NCI-H1092 treated with DMSO at 0.1 percent for 48 hours (cell line): Measurements from ENCODE around the gene IL1RAPL1.

Source experiments
- DNase-seq: peaks from one replicate; lab custom pipeline; 2025; lab: John Stamatoyannopoulos, UW

Gene IL1RAPL1

DNA sequence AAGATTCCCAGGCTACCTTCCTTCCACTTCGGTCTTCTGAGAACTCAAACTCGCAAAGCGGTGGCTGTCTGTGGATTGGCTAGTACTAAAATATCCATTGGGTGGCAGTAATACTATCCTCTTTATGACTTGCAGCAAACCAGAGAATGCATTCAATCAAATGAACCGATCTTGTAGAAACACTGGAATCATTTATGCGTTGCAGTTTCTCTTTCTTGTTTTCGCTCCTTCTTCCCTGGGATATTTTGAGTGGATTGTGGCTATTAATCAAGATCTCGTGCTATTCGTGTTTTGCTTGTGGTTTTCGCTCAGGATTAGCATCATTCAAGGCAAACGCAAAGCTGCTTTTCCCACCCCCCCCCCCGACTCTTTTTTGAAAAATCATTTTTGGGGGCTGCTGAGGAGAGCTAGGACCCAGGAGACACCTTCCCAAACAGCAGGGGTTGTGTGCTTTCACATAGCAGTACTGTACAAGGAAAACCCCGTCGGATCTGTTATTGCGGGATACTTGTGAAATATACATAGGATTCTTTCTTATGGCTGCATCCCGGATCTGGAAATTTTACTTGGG, at the start of gene IL1RAPL1:
Gene IL1RAPL1 (plus strand): TSS at position 466 of the 571 bp plus-strand sequence.
- no peak for DNase-seq

DNA sequence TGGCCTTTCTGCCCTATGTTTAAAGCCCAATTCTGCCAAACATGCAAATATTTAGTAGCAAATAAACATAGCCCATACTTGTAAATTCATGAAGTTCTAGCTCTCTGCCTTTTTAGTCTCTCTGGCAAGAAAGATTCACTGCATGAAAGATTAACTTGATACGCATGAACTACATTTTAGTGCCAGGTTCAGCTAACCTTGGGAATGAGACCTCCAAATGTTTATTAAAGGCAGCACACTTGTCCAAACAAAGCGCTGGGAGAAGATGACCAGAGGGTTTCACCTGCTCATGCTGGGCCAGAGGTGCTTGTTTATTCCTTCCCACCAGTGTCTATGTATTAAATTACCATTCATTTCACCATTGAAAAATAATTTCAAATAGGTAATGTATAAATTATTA, 44.5 kb upstream of the IL1RAPL1 start:
- DNase-seq, result no peak

DNA sequence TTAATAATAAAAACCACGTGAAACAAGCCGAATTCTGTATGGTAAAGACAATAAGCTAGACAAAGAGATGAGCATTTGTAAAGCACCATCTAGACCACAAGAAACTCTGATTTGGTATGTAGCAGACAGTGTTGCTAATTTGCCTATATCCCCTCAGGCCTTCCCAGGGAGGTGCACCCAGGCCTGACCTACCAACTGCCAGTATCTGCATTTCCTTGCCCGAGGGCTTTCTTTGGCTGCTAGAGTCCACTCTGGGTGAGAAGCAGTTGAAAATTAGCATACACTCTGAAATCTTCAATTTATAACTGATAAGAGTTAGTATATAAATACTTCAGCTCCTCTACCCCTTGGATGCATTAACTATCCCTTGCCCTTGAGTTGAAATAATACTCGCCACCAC, 37.4 kb upstream of the IL1RAPL1 start:
- no peak for DNase-seq

DNA sequence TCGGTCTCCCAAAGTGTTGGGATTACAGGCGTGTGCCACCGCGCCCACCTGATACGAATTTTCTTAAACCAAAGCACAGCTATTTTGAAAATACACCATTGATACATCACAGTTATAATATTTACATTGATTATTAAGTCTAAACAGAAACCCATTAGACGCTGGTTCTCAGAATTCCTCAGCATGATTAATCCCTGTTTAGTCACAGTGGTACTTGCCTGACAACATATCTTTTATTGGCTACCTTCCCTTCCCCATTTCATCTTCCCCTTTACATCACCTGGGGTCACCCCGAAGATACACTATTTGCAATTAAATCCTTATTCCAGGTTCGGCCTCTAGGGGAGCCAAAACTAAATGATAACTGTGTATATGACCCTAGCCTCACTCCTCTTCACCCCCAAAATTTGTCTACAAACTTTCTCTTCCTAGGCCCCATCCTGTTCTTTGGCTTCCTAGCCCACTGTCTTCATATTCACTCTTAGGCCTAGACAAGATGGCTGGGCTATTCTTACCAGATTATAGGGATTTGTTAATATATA, 36.8 kb upstream of the IL1RAPL1 start:
- no peak for DNase-seq

DNA sequence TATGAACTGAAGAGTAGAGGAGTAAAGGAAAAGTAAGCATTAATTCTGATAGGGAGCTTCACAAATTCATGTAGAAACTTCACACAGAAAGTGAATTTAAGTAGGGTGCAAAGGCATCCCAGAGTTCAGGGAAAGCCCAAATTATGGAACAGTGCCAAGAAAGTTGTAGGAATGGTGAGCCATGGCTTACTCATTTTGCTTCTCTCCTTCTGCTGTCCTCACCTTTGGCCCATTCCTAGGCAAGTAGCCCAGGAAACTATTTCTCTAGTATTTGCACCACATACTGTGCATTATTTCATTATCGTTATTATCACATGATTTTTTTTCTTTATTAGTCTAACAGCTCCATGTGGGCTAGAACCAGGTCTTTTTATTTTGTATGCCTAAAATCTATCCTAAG, 34.9 kb upstream of the IL1RAPL1 start:
- DNase-seq, result no peak

DNA sequence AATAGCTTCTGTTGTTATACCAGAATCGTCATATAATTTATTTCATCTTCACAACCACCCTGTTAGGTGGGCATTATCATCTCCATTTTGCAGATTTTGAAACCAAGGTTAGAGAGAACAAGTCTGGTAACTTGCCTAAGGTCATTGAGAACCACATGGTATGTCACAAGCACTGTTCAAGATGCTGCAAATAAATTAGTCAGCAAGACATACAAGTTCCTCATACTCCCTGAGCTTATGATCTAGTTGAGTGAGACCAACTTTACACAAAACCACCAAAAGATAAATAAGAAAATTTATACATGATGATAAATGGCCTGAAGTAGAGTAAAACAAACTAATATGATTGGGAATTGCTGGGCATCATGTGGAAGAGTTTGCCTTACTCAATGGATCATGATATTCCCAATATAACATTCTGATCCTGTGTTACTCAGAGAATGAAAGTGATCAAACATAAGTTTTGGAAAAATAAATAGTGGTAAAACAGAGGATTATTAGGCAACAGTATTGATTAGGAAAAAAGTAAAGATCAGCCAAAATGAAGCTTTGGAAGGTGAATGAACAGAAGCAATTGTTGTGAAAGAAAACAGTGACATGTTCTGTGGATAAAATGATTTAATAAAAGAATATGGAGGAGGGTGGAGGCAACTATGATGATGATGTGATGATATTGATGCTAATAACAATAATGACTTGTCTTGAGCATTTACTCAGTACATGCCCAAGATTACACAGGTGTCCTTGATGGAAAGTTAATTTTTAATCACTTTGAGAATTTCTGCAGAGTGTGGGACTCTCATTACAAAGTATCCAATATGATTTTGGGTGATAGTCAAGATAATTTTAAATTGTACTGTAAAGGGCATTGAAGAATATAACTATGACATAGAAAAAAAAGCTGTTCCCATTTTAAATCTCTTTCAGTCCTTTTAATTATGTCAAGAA, 34.1 kb upstream of the IL1RAPL1 start:
- no peak for DNase-seq

DNA sequence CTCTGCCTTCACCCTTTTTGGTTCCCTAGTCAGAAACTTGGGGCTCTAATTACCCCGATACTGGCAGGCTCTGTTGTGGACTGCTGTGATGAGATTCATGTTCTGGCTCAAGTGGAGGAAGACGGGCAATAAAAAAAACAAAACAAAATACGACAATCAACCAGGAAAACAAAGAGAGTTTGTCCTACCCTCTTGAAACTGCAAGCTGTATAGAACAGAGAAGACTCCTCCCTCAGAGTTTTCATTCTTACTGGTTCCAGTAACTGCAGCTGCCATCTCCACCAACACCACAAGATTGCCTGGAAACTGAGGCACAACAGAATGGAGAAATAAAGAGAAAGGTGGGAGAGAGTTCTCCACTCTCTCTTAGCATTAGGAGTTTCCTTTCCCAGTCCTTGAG, 11.1 kb upstream of the IL1RAPL1 start:
- no peak for DNase-seq

DNA sequence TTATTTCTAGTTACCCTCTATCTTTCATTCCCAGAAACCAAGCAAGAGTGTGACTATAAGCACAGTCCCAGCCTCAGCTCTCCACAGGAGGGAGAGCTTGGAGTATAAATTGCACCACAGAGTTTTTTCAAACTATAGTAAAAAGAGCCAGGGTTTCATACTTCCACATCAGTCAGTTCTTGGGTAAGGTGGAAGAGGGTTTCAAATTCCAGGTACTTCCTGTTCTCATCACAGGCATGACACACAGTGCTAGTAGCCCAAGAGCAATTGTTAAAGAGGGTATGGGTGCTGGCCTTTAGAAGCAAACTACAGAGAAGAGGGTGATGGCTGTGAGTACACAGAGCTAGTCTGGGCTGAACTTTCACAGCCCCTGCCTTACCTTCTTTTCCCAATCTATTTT, 5.7 kb upstream of the IL1RAPL1 start:
- DNase-seq, result no peak

DNA sequence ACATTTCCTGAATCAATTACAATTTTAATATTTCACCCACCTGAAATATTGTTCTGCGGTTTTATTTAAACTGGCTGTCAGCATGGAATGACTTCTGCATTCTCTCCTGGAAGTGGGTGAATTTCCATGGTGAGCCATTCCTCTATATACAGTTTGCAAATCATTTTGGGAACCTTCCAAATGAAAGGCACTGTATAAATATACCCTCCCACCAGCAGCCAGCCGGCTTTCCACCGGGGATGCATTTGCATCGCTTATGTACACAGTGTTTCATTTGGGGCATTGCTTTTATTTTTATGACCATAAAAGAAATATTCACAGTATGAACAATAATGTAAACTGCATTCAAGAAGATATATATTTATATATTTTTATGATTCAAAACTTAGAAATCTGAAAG, 4.7 kb upstream of the IL1RAPL1 start:
- DNase-seq, result no peak

DNA sequence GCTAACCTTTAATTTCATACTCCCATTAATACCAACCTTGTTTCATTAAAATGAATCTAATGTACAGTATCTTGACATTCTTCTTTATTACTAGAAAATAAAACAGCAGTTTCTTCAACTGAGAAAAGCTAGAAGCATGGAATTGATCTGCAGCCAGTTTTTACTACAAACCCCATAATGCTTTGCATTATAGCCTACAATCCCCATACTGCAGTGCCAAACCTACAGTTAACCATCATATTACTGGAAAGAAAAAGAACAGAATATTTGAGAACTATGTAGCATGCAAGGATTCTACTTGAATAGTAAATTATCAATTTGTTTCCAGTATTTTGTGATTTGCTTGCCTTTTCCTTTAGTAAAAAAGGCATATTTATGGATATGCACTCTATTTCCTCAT, 3.2 kb upstream of the IL1RAPL1 start:
- no peak for DNase-seq

DNA sequence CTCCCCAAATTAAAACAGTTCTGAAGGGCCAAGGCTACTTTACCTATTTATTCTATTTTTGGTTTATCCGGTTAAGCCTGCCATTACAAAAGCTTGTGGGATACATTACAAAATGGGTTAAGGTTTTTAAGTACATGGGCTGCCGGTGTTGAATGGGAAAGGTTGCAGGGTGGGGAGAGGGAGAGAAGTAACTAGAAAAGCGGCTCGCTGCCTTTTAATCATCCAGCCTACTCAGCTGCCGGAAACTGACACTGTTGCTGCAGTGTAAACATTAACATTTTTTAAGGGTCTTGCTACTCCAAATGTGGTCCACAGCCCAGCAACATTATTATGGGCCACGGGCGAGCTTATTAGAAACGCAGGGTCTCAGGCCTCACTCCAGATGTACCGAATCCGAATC, 1.5 kb upstream of the IL1RAPL1 start:
- DNase-seq, result no peak

DNA sequence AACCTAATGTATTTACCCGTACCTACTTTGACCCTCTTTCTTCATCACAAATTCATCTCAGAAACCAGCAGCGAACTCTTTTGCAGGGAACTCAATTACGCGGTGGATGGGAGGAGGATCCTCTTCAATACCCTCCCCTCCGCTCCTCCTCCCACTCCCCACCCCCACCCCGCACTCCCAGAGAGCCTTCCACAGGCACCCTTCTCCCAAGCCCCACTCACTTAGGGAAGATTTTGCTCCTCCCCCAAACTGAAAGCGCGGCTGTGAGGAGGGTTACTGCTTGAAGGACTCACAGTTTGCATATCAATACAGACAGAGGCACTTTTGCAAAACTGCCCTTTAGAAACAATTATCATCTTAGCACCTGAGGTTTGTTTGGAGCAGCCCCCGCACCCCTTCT, 960 bp upstream of the IL1RAPL1 start:
- DNase-seq, result no peak

DNA sequence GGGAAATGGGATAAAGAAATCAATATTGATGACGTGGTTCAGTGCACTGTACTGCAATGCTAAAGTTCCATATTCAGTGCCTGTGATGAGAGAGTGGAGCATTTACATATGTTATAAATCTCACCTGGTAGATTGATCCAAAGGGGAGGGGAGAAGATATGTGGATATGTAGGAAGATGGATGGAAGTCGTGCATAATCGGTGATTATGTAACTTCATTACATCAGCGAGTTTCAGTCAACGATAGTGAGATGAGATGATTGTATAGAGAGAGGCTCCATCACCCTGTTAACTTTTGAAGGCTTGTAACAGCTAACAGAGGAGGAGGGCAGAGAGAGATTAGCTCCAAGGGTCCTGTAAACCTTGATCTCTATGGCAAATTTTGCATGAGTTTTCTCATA, 1.8 kb downstream of the IL1RAPL1 start:
- no peak for DNase-seq

DNA sequence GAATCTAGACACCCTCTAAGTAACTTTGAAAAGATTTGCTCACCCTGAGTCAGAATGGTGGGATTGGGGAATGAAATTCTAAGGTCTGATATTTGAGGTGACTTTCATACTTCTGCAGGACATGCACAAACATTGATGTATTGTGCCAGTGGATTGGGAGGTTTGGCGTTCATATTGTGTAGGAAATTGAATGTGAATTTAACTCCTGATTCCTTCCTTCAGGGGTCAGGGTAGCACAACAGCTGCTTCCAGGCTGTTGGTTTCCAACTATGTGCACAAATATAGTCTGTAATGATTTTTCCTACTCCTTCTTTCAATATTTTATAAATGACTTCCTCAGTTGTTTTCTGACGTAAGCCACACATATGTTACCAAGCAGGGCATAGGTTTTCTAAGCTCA, 3.1 kb downstream of the IL1RAPL1 start:
- no peak for DNase-seq

DNA sequence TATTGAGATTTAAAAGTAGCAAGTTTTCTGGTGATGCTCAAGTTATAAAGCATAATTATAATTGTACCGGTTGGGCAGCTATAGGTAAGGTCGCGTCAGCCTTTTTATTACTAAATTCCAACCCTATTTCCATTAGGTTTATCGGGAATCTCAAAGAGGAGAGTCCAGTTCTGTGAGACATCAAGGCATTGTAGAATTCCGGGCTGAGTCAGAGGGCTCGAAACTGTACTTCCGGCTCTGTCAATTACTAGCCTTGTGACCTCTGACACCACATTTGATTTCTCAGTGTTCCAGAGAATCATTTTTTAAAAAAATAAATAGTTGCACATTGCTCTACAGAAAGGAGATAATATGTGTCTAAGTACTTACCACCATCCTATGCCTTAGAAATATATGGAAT, 4.3 kb downstream of the IL1RAPL1 start:
- DNase-seq, result no peak

DNA sequence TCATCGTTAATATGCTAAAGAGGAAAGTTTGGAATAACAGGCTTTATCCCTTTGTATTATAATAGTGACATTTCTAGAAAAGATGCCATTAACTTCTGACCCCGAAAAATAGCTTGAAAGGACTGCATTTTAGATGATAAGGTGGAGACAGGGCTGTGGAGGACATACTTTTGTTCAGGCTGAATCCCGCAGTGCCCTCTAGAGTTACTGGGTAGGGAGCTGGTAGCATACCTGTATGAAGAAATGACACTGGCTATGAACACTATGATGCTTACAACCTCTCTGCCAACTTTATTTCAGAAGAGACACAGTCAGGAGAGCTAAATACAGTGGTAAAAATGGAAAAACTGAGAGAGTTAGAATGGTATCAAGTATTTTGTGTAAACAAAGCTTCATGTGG, 8.1 kb downstream of the IL1RAPL1 start:
- no peak for DNase-seq

DNA sequence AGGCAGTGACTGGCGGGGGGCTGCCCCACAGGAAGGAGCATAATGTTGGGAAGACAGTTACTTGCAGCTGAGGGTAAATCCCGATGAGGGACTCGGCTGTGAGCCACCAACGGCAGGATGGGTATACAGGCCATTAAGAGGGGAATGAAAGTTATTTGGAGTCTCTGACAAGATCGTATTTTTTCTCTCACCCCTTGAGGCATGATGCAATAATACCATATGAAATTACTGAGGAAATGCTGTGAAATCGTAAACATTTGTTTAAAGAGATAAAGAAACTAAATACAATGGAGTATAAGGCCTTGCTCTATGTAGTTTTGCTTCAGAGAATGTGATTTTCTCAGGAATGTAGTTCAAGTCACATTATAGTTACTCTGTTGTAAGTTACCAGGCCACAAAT, 12.7 kb downstream of the IL1RAPL1 start:
- no peak for DNase-seq

DNA sequence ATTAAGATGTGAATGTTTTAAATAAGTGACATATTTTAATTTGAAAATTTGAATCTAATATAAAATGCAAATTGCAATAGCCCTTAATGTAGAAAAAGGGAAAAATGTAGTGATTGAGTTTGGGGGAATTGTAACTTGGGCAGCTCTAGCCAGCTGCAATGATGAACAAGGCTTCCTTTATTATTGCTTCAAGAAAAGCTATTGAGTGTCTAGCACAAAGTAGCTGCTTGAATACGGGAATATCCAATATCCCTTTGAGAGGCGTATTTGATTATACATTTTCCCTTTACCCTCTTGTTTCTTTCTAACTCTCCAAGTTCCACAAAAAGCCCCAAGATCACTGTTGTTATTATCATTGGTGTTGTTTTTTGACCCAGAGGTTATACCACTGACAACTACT, 21.8 kb downstream of the IL1RAPL1 start:
- no peak for DNase-seq

DNA sequence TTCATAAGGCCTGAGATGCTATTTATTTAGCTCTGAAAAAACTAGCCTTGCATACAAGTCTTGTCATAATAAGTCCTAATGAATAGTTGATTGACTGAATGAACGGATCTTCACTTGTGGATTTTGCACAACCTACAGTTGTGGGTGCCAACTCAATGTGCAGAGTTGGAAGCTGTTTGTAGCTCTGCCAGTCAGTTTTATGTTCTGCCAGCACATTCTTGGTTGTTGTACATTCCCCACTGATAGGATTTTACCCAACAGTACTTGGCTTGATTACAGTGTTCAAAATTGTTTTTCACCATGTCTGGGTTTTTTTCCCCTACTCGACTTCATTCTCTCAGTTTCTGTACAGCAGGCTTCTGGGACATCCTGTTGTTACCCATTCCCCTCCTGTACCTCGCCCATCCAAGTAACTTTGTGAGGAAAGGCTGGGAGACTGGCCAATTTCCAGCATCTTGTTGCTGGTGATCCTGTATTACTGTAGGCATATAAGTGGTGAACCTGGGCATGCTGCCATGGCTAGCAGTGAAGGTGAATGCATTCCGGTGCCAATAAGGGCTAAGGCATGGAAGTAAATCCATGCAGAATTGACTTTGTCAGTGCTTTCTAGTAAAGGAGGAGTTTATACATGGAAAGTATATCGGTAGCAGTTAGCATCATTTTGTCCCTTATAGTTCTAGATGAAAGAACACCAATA, 22.8 kb downstream of the IL1RAPL1 start:
- DNase-seq, result no peak

DNA sequence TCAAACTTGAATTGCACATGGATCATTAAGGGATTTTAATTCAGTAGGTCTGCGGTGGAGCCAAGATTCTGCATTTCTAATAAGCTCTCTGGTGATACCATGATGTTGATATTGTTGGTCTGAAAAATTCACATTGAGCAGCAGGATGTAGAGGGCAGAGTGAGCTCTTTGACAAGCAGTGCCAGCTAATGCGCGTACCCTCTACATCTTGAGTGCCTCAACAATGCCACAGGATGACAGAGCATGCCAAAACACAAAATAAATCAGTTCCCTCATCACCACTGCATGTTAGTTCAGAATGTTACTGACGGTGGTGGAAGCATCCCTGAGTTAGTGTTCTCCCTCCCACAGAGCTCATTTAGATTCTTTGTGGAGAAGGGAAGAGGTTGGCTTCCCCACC, 23.5 kb downstream of the IL1RAPL1 start:
- no peak for DNase-seq

DNA sequence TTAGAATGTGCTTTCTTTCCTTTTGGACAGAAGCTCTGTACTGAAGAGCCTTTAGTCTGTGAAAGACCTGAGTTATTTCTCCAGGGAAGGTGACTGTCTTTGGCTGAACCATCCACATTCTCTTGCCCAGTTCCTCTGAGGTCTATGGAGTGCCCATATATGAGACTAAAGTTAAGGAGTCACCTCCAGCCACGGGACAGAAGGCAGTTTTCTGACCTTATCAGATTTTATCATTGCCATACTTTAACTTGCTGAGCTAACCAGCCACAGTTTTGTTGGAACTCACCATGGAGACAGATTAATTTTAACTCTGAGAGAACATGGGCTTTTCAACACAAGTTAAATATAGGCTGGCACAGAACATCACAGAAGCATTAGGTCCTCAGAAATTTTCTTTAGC, 26.3 kb downstream of the IL1RAPL1 start:
- DNase-seq, result no peak

DNA sequence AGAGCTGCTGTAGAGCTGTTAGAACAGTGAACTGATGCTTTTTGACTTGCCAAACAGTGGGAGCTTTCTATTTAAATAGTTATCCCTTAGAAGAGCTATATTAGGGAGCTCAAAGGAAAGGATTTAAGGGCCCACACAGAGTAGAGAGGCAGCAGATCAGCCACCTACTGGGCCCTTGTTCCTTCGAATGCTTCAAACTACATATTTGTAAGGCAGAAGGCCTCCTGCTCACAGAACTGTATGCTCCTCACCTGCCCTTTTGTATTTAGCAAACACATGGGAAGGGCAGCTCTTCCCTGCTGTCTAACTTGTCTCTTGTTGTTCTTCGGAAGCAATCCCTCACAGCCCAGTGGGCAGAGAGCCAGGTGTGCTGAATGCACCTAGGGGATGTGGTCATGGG, 38.0 kb downstream of the IL1RAPL1 start:
- DNase-seq, result no peak

DNA sequence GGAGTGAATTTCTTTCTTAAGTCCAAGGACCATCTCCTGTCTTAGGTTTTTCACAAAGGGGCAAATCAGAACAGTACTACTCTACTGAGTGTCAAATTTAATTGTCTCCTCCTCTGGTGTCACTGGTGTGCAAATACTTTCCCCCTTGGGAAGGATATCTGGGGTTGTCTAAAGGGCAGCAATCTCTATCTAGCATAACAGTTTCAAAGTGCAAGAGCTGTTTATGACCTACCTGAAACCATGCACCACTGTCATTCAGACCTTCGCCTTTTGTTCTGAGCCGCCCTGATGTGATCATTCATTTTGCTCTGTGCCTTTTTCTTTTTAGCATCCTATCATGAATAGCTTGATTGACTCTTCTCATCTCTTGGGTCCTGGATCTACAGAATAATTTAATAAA, 39.3 kb downstream of the IL1RAPL1 start:
- DNase-seq, result no peak
